Fibroblast of peridontal ligament (primary cell): ENCODE data around the gene SLC24A4.
"Not testable (repeated sequence)": the region's sequence is repeated elsewhere in the genome, so short reads cannot be mapped to it uniquely, and the experiment has no call there.

Experiments used
- DNase-seq: peaks from one replicate; pipeline ENCODE4 v3.0.0-alpha.2; 2010; ENCODE audit errors: extremely low read depth

The SLC24A4 gene

GRCh38 chr14:92402500-92402899 lies 79.5 kb downstream of the SLC24A4 start:
- DNase-seq: not testable (repeated sequence)

- DNase-seq: no peak
These were observed 81.1 kb downstream of the SLC24A4 start for GRCh38 chr14:92404018-92404417.

GRCh38 chr14:92404421-92404820 lies 81.5 kb downstream of the SLC24A4 start:
- DNase-seq: no peak

GRCh38 chr14:92404938-92405337 lies 82.0 kb downstream of the SLC24A4 start:
- no peak for DNase-seq

- no peak for DNase-seq
These were observed 84.4 kb downstream of the SLC24A4 start for GRCh38 chr14:92407410-92407809.

DNA sequence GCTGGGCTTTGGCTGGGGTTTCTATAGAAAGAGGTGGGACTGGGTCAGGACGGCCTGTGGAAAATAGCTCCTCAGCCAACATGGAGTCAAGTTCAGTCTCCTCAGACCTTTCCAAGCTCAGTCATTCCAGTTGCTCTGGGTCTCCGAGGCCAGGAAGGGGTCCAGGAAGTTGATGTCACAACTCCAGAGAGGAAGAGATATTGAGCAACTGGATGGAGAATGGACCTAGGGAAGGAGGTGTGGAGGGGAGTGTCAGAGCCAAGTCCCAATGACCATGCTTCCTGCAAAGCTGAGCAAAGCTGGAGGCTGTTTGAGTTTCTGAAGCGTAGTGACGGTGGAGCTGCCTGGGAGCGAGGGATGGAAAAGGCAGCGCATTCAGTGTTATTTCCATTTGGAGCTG lies 86.1 kb downstream of the SLC24A4 start:
- DNase-seq: no peak

DNA sequence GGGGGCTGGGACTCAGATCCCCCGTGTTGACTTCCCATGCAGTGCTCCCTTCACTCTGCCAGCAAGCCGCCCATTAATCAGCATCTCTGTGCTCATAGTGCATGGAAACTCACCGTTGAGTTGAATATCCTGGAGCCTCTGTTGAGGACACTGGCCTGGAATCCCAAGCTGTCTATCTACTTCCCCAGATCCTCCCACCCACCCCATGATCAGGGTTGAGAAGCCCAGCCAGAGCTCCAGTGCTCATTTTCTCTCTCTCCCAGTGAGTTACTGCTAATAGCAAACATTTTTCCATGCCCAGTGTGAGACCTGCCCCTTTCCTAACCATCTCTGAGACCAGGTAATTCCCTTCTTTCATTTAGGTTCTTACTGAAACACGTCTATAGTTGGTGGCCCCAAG lies 88.2 kb downstream of the SLC24A4 start:
- DNase-seq: no peak

DNA sequence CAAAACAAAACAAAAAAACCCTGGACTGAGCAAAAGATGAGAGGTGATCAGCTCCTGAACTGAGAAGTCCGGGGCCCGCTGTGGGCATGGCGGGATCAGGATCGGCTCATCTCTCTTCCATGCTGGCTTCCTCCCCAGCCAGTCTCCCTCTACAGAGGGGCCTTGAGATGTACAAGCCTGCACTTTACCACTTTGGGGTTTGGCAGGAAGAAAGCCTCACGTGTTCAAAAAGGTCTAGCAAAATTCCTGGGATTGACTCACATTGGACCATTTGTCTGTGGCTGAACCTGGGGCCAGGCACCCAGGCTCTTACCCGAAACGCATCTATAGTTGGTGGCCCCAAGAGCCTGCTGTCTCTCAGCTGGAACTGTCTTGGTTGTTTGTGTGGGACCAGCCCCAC lies 89.0 kb downstream of the SLC24A4 start:
- DNase-seq: no peak

- no peak for DNase-seq
These were observed 89.9 kb downstream of the SLC24A4 start for GRCh38 chr14:92412912-92413311.

GRCh38 chr14:92413379-92413778 lies 90.4 kb downstream of the SLC24A4 start:
- DNase-seq: no peak

DNA sequence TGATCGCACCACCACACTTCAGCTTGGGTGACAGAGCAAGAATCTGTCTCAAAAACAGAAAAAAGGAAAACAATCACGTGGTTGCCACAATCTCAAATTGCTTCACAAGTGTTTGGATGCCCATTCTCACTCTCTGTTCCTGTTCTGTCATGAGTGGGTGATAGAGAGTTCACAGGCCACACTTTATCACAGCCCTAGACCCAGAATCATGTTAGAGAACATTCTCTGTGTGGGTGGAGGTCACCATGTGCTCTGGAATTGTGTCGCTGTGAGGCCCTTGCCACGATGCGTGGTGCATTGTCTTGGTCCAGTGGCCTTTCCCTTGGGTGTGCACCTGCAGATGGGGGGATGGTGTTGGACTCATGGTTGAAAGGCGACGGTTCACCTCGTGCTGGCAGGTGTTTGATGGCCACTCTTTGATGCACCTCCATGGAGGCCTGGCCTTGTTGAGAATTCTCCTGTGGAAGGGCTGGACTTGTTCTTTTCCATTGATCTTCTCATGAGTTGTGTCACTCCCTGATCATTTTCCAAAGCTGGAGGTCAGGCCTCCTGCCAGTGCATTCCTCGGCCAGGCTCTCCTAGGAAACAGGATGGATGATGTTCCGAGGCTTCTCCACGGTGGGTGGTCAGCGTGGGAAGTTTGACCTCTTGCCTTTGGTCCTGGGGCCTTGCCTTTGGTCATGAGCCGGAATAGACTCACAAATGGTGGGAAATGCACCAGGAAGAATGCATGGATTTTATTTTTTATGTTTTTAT lies 91.9 kb downstream of the SLC24A4 start:
- DNase-seq: no peak

GRCh38 chr14:92415969-92416368 lies 93.0 kb downstream of the SLC24A4 start:
- no peak for DNase-seq

GRCh38 chr14:92416544-92416943 lies 93.6 kb downstream of the SLC24A4 start:
- DNase-seq: no peak

GRCh38 chr14:92417759-92418158 lies 94.8 kb downstream of the SLC24A4 start:
- DNase-seq: no peak

DNA sequence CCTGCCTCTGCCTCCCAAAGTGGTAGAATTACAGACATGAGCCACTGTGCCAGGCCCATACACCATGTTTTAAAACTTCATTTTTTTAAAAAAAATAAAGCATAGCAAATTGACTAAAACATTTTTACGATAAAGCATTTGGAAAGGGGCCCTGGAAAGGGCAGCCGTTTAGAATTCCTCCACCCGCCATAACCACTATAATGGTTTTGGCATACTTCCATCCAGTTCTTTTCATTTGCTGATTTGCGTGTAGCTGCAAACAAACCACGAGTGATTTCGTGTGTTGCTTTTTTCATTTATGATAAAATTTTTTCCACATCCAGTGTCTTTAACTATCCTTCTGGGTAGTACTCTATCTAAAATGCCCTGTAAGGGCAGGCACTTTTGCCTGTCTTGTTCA lies 98.8 kb downstream of the SLC24A4 start:
- DNase-seq: peak; percentile 88

GRCh38 chr14:92425101-92425500 lies 102.1 kb downstream of the SLC24A4 start:
- DNase-seq: peak; percentile 44

DNA sequence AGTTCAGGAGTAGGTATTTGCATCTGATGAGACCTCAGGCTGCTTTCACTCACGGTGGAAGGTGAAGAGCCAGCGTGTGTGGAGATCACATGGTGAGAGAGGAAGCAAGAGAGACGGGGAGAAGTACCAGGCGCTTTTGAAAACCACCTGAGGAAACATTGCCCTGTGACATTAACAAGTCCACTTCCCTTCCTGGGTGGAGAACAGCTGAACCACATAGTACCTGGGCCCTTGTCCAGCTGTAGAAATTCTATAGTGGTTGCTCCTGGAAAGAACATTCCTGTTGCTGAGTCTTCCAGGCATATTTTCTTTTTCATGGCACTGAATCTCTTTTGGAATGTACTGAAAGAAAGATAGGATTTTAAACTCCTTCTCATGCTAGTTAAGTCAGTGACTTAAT lies 103.3 kb downstream of the SLC24A4 start:
- peak; percentile 70 for DNase-seq

GRCh38 chr14:92427096-92427495 lies 104.1 kb downstream of the SLC24A4 start:
- no peak for DNase-seq

DNA sequence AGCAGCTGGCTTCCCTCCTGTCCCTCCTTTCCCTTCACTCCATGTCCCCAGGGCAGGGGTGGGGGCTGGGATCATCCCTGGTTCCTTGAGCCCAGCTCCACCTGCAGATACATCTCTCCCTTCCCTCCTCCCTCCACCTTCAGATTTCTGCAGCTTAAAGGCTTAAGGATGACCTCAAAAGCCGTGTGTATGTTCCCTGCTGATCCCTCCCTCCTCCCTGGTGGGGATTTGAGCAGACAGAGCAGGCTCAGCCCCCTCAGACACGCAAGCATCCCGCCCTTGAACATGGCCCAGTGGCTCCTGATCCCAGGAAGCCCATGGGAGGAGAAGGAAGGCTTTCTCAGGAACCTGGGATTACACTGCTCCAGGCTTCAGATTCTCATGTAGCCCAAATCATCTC lies 107.7 kb downstream of the SLC24A4 start:
- no peak for DNase-seq

- no peak for DNase-seq
These were observed 108.3 kb downstream of the SLC24A4 start for GRCh38 chr14:92431199-92431725.

DNA sequence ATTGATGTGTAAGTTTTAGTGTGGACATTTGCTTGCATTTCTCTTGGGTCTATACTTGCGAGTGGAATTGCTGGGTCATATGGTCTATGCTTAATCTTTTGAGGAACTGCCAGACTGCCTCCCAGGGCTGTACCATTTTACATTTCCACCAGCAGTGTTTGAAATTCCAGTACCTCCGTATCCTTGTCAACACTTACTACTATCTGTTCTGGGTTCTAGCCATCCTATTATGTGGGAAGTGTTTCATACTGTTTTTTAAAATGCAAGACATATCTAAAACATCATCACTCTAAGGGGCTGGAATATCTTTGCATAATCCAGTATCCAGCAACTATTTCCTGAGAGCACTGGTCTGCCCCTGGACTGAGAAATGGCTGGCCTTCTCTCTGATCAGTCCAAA lies 110.4 kb downstream of the SLC24A4 start:
- no peak for DNase-seq

DNA sequence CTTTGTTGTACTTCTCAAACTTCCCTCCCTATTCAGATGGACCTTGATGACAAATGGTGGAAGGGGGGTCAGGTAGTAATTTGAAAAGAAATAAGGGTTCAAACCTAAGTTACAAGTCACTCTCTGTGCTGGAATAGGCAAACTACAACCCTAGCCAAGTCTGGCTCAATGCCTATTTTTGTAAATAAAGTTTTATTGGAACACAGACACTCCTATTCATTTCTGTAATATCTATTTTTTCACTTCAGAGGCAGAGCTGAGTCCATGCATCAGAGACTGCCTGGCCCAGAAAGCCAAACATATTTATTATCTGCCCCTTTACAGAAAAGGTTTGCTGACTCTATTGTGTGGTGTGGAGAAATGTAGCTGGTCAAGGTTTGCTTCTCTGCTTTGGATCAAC lies 112.2 kb downstream of the SLC24A4 start:
- no peak for DNase-seq

DNA sequence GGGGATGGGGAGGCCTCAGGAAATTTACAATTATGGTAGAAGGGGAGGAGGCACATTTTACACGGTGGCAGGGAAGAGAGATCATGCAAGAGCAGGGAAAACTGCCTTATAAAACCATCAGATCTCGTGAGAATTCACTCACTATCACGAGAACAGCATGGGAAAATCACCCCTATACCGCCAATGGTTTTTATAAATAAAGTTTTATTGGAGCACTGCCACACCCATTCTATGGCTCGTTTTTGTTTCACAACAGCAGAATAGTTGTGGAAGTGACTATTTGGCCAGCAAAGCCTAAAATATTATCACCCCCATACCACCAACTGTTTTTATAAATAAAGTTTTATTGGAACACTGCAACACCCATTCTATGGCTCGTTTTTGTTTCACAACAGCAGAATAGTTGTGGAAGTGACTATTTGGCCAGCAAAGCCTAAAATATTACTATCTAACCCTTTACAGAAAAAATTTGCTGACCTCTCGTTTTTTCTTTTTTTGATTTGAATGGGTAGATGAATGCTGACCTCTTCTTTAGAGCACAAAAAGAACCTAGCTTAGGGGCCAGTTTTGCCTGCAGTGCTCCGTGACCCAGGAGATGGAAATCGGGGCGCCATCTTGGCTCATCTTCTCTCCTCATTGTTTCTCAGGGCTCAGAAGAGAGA lies 113.3 kb downstream of the SLC24A4 start:
- DNase-seq: no peak
